Anterior cingulate cortex (tissue), 58 donors: ENCODE measurements around the gene HEXIM2.
A peak's percentile ranks its signal among the peaks of the same experiment; 100 is the strongest.

Experiments
- DNase-seq, 58 donors: peaks; one replicate each; lab custom pipeline; 2025; lab: John Stamatoyannopoulos, UW

The HEXIM2 gene

DNA sequence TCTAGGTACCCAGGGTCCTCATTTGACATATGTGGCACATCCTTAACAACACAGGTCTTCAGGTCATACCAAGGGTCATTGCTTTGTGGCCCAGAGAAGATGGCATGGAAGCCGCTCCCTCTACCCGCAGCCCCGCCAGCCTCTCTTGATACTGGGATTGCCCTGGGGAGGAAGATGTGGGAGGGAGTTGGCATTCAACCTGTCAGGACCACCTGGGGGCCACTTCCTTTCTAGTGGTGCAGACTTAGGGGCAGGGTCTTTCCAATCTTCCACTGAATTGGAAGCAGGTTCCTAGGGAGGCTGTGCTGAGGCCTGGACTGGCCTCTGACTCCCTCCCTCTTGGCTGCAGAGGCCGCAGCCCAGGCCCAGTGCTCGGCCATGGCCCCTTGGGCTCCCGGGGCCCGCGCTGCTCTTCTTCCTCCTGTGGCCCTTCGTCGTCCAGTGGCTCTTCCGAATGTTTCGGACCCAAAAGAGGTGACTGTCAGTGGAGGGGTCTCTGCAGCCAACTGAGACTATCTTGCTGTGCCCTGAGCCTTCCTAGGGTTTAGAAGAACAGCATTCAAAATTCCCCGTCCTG is 18.5 kb upstream of the HEXIM2 start:
- no peak for DNase-seq

DNA sequence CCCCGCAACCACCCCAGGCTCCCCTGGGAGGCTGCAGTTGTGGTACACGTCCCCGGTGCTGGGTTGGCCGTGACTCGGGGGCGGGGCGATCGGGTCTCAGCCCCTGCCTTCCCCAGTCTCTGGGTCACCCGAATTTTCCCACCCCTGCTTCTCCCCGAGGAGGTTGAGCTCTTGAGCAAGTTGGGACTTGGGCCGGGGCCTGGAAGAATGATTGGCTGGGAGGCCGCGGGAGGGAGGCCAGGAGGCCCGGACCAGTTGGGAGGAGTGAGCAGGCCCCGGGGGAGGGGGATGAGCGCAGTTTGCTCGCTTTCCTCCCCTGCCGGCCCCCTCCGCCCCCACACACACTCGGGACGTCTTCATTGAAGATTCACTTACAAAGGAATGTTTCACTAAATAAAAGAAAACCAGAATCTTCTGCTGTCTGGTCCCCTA is 17.9 kb upstream of the HEXIM2 start:
- DNase-seq, result peak in 39 of 58 donors; percentile 9 to 67 (median 46)

DNA sequence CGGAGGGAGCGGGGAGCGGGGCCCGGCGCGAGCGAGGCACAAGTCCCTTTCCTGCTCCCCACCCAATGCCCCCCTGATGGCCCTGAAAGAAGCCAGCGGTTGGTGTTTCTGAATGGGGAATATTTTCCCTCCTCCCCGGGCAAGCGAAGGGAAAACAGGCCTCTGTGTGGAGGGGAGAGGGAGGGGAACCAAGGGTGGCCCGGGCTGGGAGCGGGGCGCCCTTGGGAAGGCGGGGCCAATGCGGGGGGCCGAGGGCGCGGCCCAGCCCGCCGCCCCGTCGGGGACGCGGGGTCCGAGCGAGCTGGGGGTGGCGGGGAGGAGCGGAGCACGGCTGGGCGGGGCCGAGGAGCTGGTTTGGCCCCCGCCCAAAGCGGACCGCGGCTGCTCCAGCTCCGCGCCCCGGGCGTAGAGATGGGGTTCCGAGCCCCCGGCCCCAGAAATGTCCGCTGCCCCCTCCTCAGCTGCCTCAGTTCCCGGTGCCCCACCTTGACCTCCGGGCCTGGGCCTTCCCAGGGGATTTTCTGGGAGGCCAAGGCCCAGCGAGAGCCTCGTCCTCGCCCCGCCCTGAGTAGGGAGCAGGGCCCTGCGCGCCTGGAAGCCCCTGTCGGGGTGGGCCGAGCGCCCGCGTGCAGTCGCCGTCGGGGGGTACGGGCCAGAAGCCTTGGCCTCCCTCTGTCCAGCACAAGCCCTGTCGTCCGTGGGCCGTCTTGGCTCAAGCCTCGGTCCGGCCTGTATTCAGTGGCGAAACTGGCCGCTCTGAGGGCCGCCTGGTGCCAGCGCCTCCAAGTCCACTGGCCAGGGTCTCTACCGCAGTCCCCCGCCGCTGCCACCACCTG is 17.3 kb upstream of the HEXIM2 start:
- peak in 18 of 58 donors; percentile 36 to 64 (median 53) for DNase-seq

DNA sequence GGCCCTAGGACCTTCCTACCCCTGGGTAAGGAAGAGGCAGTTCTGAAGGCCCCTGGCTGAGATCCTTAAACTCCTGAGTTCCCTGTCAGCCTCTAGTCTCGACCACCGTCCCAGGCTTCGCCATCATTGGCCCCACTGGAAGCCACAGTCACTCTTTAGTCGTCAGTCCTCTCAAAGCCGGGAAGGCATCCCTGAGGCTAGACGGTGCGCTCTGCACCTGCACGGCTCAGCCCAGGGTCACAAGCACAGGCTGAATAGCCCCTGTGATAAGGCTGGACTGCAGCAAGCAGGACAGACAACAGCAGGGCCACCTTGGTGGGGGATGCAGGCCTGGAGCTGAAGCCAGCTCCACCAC is 16.7 kb upstream of the HEXIM2 start:
- no peak for DNase-seq

DNA sequence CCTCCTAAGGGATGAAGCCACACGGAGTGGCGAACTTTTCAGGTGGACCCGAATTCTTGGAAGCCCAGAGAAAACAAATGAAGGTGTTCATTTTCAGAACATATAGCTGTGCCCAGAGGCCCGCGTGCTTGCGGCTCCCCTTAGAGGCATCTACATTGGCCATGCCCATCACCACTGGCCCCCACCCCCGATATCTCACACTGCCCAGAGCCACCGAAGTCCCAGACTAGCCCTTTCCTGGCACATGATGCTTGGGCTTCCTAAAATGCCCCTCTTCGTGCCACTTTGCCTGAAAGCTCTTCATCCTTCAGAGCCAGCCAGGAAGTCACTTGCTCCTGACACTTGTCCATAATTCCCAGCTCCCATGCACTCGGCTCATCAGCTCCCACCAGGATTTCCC is 15.5 kb upstream of the HEXIM2 start:
- DNase-seq, result peak in 1 of 58 donors; percentile 7

DNA sequence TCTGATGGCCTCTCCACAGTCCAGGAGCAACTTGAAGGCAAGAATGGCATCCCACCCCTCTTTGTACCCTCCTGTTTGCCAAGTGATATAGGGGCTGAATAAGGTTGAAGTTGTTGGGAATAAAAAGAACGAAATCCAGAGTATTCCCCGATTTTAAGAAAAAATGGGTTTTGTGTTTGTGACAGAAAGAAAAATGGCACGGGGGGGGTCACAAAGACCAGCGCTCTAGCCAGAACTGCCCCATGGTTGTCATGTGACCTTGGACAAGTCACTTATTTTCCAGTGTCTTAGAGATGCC is 15.1 kb upstream of the HEXIM2 start:
- DNase-seq, result no peak

DNA sequence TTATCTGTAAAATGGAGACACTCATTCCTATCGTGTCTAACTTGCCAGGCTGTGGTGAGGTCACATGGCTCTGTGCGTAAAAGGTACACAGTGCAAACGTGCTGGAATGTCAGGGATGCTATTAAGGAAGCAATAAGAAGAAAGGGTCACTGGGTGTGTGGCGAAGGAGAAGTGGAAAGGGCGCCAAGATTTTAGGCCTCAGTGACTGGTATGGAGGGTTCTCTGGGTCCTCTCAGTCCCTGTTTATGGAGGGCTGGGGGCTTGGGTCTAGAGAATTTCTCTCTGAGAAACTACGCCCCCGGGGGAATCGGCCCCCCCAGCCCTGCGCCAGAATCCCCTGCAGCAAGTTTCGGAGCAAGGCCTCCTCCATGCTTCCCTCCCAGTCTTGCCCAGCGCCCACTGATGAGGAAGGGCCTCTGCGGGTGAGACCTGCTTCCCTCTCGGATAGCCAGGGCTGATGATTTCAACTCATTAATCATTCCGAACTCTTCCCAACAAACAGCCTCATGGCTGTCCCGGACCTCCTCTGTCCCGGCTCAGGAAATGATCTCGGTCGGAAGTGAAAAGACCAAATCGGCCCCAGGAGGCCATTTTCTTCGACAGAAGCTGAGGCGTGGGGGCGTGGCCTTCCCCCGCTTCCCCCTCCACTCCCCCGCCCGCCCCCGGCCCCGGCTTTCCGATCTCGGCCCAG is 14.6 kb upstream of the HEXIM2 start:
- DNase-seq, result peak in 19 of 58 donors; percentile 48 to 87 (median 70)

DNA sequence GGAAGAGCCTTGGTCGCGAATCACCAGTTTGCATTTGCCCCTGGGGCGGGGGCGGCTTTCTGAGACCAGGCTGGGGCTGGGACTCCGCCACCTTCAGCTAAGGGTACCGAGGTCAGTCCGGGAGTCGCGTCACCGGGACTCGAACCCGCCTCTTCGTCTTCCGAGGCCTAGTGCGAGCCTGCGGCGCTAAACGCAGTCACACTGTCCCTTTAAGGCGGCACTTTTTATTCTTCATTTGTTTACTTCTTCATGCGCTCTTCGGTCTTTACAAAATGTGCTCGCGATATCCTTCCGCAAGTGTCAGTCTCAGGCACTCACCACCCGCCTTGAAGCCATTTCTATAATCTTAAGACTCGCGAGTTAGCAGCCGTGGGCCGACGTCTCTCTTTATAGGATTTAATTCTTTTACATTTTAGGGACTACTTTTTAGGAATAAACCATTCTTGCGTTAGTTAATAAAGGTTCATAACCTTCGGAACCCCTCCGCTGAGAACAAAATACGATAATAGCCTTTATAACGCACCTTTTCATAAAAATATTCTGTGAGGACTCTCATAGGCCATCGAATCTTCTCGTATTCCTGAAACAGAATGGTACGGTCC is 14.0 kb upstream of the HEXIM2 start:
- peak in 57 of 58 donors; percentile 19 to 90 (median 74) for DNase-seq

DNA sequence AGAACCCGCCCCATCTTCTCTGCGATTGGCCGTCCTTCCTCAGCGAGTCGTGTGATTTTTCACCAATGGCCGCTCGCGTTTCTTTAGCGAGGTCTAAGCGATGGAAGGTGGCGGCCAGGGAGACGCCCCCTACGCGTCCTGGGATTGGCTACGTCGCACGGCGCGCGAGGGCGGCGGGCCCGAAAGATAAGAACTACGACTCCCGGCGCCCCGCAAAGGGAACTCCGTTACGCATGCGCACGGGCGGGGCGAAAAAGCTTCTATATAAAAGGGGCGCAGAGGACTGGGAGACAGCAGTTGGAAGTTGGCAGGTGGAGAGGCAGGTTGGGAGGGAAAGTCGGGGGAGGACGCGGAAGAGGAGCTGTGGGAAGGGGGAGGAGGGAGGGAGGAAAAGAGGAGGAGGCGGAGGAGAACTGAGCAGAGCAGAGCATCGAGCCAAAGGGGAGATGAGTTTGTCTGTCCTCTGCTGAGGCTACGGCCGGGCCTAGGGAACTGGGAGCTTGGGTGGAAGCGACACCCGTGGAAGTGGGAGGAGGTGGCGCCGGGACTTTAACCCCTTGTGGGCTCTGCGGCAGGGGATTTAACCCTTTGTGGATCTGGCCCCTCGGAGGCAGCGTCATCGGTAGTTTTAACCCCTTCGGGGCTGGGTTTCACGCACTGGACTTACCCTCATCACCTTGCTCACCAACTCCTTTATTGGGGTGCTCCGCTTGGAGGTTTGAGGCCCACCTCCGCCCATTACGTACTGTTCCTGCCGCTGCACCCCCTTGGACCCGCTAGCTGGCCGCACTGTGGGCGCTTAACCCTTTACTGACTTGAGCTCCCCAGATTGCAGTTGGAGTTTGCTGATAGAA is 13.3 kb upstream of the HEXIM2 start, which contains the start of gene HEXIM1:
HEXIM1 (plus strand) TSS at position 293 of the 854 bp plus-strand sequence. CDS start 716 bp downstream, outside the sequence.
- peak; percentile 90 to 100 (median 99) for DNase-seq

DNA sequence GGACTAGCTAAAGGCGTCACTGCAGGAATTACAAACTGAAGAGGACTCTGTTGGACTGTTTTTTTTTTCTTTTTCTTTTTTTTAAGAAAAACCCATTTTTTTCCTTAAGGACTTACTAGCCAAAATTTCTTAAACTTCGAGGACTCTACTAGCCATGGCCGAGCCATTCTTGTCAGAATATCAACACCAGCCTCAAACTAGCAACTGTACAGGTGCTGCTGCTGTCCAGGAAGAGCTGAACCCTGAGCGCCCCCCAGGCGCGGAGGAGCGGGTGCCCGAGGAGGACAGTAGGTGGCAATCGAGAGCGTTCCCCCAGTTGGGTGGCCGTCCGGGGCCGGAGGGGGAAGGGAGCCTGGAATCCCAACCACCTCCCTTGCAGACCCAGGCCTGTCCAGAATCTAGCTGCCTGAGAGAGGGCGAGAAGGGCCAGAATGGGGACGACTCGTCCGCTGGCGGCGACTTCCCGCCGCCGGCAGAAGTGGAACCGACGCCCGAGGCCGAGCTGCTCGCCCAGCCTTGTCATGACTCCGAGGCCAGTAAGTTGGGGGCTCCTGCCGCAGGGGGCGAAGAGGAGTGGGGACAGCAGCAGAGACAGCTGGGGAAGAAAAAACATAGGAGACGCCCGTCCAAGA is 12.5 kb upstream of the HEXIM2 start:
- DNase-seq, result peak in 57 of 58 donors; percentile 21 to 86 (median 72)

DNA sequence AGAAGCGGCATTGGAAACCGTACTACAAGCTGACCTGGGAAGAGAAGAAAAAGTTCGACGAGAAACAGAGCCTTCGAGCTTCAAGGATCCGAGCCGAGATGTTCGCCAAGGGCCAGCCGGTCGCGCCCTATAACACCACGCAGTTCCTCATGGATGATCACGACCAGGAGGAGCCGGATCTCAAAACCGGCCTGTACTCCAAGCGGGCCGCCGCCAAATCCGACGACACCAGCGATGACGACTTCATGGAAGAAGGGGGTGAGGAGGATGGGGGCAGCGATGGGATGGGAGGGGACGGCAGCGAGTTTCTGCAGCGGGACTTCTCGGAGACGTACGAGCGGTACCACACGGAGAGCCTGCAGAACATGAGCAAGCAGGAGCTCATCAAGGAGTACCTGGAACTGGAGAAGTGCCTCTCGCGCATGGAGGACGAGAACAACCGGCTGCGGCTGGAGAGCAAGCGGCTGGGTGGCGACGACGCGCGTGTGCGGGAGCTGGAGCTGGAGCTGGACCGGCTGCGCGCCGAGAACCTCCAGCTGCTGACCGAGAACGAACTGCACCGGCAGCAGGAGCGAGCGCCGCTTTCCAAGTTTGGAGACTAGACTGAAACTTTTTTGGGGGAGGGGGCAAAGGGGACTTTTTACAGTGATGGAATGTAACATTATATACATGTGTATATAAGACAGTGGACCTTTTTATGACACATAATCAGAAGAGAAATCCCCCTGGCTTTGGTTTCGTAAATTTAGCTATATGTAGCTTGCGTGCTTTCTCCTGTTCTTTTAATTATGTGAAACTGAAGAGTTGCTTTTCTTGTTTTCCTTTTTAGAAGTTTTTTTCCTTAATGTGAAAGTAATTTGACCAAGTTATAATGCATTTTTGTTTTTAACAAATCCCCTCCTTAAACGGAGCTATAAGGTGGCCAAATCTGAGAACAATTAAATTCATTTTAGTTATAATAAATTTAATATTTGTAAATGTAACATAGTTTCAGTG is 11.7 kb upstream of the HEXIM2 start:
- DNase-seq, result peak in 49 of 58 donors; percentile 25 to 77 (median 57)

DNA sequence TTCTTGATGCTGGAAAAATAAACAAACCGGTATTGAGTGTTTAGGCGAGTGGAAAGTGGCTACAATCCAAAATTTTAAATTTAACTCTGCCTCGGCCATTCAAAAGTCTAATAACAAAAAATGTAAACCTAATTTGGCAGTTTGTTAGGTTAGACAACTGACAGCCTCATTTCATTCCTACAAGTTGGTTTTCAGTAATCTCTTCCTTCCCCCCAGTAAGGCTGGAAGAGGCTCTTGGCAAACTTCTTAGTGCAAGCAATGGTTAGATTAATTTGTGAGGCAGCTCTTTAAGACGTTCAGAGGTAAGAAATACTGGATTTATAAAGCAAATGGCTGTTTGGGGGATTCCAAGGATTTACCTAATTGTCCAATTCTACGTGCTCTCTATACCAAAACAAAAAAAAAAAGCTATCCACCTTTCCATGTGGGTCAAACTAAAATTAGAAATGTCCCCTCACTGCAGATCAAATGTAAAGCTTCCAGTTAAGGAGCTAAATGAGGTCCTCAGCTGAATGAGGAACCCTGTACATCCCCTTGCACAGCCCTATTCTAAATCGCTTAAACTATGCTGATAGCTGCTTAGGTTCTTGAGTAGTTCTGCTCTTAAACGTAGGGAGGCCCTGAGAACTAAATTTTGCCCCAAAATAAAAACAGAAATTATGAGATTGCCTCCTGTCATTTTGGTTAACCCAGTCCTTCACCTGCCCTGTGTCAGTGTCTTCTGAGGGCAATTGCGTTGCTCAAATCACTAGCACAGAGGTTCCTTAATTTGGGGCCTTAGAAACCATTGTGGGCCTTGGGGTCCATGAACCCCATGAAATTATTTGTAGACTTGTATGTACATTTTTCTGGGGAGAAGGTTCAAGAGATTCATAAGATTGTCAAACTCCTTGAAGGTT is 10.5 kb upstream of the HEXIM2 start:
- no peak for DNase-seq

DNA sequence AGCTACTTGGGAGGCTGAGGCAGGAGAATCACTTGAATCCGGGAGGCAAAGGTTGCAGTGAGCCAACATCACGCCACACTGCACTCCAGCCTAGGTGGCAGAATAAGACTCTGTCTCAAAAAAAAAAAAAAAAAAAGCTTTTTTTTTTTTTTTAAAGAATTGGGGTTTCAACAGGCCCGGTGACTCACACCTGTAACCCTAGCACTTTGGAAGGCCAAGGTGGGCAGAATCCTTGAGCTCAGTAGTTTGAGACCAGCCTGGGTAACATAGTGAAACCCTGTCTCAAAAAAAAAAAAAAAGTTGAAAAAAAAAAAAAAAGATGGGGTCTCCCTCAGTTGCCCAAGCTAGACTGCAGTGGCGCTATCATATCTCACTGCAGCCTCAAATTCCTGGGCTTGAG is 6.6 kb upstream of the HEXIM2 start:
- no peak for DNase-seq

DNA sequence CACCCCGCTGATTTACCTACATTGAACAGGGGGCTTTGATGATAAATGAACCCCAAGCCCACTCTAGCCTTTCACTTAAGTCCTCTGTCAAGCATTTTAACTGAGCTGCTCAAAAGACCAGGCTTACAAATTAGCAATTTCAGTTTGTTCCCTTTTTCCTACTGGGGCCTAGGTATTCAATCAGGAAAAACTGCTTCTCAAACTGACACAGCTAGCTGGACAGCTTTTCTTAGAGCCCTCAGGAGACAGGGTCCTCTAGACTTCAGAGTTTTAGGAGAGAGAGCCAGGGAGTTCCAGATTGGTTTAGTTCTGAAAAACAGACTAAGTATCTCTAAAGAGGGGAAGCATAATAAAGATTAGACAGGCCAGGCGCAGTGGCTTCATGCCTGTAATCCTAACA is 6.2 kb upstream of the HEXIM2 start:
- DNase-seq, result no peak

DNA sequence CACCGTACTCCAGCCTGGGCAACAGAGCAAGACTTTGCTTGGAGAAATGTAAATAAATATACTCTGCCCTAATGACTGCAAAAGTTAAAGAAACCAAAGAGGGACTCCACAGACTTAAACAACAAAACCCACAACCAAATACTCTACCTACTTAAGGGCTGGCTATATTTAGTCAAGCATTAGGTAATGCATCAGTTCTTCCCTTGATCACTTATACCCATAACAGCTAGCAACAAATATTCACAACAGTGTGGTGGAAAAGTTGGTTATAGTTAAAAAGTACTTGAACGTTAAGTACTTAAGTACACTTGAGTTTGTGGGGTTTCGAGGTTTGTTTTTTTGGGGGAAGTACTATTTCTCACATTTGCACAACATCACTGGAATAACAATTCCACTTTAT is 5.4 kb upstream of the HEXIM2 start:
- no peak for DNase-seq

DNA sequence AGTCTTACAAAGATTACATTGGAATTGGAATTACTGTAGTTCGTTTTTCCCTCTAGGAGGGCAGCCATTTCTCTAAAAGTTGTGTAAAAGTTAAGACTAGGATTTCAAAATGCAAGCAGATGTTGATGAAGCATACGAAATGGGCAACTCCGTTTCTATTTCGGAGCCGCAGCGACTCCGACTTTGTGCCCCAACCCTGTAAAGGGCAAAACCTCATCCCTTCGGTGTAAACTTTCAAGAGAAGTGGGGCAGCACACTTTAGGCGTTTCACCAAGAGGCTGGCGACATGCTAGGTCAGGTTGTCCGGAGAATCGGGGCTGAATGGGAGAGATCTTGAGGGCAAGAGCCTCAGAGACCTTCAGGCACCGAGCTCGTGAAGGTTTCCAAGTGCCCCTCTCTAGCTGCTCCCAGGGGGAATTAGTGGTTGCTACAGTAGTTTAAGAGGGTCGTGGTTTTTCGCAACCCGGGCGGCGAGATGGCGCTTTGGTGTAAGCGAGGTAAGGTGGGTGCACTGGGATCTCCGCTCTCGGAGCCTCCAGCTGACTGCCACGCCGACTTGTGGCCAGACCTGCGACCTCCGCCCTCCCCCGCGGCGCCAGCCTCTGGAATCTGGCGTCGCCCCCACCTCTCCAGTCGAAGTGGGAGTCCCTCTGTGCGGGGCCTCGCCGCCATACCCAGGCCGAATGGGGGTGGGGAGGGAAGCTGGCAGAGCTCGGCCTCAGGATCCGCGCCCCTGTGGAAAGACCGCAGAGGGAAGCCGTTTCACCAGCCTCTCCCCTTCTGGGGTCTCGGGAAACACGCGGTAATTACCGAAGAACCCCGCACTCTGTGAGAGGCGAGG is 1.0 kb upstream of the HEXIM2 start:
- peak in 53 of 58 donors; percentile 35 to 86 (median 65) for DNase-seq
